ENCODE measurements around the gene EDC3.
"Not testable (repeated sequence)": the region's sequence is repeated elsewhere in the genome, so short reads cannot be mapped to it uniquely, and the experiment has no call there.

GRCh38 chr15:74729372-74729771 lies 33.5 kb upstream of the EDC3 start:
- not testable (repeated sequence) for TF ChIP-seq CTCF, POLR2A (IDR thresholded peaks at IDR 0.05)

Measured in heart left ventricle (tissue), 13 donors.